ENCODE data around the gene CHURC1. TPM values are rescaled to one million over a fixed set of nuclear protein-coding genes. Genes with fewer than 3 reads are reported as not detected.

Gene CHURC1
- total and polyA plus RNA-seq, 2 of the 13 experiments (the other 11 are each of a cell fraction or from before 2014, with no cell fraction given), result 41.1 to 74.4 TPM

DNA sequence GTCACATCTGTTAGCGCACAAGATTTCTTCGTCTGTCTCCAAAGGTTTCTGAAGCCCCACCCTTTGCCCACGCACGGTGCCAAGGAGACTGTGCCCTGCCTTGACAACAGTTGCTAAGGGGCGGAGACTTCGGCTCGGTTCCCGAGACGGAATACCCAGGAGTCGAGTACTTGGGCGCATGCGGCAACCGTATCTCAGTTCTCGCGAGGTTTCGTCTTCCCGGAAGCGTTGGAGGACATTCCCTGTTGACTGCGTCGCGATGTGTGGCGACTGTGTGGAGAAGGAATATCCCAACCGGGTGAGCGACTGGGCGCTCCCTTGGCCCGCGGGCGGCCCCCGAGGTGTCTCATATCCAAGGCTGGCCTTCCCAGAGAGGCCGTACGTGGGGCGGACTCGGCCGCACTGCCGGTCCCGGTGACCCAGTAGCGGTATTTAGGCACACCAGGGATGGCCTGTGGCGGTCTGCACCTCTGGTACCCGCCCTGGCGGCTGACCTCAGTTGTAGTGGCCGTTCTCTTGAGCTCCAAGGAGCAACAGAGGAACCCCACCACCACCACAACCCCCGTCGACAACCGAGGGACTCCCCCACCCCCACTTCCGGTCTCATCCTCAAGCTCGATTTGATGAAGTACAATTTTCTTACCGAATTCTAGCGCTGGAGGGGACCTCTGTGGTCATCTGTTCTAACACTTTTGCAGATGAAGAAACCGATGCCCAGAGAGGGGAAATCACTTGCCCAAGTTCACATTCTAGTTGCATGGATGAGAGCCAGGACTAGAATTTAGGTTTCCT, at the start of gene CHURC1 (continued):
- TF ChIP-seq, protein P1, sequence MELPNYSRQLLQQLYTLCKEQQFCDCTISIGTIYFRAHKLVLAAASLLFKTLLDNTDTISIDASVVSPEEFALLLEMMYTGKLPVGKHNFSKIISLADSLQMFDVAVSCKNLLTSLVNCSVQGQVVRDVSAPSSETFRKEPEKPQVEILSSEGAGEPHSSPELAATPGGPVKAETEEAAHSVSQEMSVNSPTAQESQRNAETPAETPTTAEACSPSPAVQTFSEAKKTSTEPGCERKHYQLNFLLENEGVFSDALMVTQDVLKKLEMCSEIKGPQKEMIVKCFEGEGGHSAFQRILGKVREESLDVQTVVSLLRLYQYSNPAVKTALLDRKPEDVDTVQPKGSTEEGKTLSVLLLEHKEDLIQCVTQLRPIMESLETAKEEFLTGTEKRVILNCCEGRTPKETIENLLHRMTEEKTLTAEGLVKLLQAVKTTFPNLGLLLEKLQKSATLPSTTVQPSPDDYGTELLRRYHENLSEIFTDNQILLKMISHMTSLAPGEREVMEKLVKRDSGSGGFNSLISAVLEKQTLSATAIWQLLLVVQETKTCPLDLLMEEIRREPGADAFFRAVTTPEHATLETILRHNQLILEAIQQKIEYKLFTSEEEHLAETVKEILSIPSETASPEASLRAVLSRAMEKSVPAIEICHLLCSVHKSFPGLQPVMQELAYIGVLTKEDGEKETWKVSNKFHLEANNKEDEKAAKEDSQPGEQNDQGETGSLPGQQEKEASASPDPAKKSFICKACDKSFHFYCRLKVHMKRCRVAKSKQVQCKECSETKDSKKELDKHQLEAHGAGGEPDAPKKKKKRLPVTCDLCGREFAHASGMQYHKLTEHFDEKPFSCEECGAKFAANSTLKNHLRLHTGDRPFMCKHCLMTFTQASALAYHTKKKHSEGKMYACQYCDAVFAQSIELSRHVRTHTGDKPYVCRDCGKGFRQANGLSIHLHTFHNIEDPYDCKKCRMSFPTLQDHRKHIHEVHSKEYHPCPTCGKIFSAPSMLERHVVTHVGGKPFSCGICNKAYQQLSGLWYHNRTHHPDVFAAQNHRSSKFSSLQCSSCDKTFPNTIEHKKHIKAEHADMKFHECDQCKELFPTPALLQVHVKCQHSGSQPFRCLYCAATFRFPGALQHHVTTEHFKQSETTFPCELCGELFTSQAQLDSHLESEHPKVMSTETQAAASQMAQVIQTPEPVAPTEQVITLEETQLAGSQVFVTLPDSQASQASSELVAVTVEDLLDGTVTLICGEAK (IDR thresholded peaks at IDR 0.05), result no peak
- TF ChIP-seq, protein P1 (CRISPR knock-in tag; IDR thresholded peaks at IDR 0.05), result peak; percentile 65; the same call in 1 of the 2 replicates
- peak; percentile 96 for TF ChIP-seq ASH2L (IDR thresholded peaks at IDR 0.05; ENCODE audit: insufficient read length, low read depth, low read length)
- TF ChIP-seq, protein P2, sequence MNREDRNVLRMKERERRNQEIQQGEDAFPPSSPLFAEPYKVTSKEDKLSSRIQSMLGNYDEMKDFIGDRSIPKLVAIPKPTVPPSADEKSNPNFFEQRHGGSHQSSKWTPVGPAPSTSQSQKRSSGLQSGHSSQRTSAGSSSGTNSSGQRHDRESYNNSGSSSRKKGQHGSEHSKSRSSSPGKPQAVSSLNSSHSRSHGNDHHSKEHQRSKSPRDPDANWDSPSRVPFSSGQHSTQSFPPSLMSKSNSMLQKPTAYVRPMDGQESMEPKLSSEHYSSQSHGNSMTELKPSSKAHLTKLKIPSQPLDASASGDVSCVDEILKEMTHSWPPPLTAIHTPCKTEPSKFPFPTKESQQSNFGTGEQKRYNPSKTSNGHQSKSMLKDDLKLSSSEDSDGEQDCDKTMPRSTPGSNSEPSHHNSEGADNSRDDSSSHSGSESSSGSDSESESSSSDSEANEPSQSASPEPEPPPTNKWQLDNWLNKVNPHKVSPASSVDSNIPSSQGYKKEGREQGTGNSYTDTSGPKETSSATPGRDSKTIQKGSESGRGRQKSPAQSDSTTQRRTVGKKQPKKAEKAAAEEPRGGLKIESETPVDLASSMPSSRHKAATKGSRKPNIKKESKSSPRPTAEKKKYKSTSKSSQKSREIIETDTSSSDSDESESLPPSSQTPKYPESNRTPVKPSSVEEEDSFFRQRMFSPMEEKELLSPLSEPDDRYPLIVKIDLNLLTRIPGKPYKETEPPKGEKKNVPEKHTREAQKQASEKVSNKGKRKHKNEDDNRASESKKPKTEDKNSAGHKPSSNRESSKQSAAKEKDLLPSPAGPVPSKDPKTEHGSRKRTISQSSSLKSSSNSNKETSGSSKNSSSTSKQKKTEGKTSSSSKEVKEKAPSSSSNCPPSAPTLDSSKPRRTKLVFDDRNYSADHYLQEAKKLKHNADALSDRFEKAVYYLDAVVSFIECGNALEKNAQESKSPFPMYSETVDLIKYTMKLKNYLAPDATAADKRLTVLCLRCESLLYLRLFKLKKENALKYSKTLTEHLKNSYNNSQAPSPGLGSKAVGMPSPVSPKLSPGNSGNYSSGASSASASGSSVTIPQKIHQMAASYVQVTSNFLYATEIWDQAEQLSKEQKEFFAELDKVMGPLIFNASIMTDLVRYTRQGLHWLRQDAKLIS (CRISPR knock-in tag; IDR thresholded peaks at IDR 0.05), result no peak
- TF ChIP-seq HOXA3 (CRISPR knock-in tag; IDR thresholded peaks at IDR 0.05), result peak; percentile 41; the same call in 1 of the 2 replicates
- TF ChIP-seq RFX5 (IDR thresholded peaks at IDR 0.05; ENCODE audit: low read depth, low read length), result no peak
- TF ChIP-seq ZFP90 (CRISPR knock-in tag; IDR thresholded peaks at IDR 0.05; ENCODE audit: borderline replicate concordance), result peak; percentile 85
- TF ChIP-seq, protein P3, sequence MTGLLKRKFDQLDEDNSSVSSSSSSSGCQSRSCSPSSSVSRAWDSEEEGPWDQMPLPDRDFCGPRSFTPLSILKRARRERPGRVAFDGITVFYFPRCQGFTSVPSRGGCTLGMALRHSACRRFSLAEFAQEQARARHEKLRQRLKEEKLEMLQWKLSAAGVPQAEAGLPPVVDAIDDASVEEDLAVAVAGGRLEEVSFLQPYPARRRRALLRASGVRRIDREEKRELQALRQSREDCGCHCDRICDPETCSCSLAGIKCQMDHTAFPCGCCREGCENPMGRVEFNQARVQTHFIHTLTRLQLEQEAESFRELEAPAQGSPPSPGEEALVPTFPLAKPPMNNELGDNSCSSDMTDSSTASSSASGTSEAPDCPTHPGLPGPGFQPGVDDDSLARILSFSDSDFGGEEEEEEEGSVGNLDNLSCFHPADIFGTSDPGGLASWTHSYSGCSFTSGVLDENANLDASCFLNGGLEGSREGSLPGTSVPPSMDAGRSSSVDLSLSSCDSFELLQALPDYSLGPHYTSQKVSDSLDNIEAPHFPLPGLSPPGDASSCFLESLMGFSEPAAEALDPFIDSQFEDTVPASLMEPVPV (CRISPR knock-in tag; IDR thresholded peaks at IDR 0.05), result peak; percentile 44; the same call in 1 of the 2 replicates
- TF ChIP-seq JUND (CRISPR knock-in tag; IDR thresholded peaks at IDR 0.05), result no peak
- TF ChIP-seq TBL1XR1 (IDR thresholded peaks at IDR 0.05; ENCODE audit: borderline replicate concordance, low read length, partially characterized antibody), result no peak
- TF ChIP-seq RAD21 (CRISPR knock-in tag; IDR thresholded peaks at IDR 0.05), result peak; percentile 36; the same call in 1 of the 2 replicates
- TF ChIP-seq ELF3 (CRISPR knock-in tag; IDR thresholded peaks at IDR 0.05), result peak; percentile 84
- no peak for TF ChIP-seq IKZF4 (CRISPR knock-in tag; IDR thresholded peaks at IDR 0.05; ENCODE audit: borderline replicate concordance, low read depth, not compliant biosample characterization)
- no peak for TF ChIP-seq ZNF251 (CRISPR knock-in tag; IDR thresholded peaks at IDR 0.05)
